Occipital lobe (tissue), 2 donors: ENCODE measurements around the gene RBM20. TPM values are rescaled to one million over a fixed set of nuclear protein-coding genes. Genes with fewer than 3 reads are reported as not detected.
"Not testable (repeated sequence)": the region's sequence is repeated elsewhere in the genome, so short reads cannot be mapped to it uniquely, and the experiment has no call there.

Experiments used
- DNase-seq: peaks from one replicate; lab custom pipeline; 2025; lab: John Stamatoyannopoulos, UW
- total RNA-seq: library from RNA; depleted of rRNA; stranded (reverse); fragments of >200 nt; gene quantifications from one replicate; pipeline ENCODE4 v1.2.3, GENCODE V29; 2014

RBM20 gene
- total RNA-seq, 1 donor from 2014 or later = 2.2 TPM

GRCh38 chr10:110625356-110625894, 18.7 kb upstream of the RBM20 start:
- no peak for DNase-seq

- DNase-seq = no peak
Observed at GRCh38 chr10:110625951-110626855, 17.9 kb upstream of the RBM20 start.

GRCh38 chr10:110628161-110628560, 16.0 kb upstream of the RBM20 start:
- no peak for DNase-seq

- DNase-seq = no peak
Observed at GRCh38 chr10:110629680-110630191, 14.4 kb upstream of the RBM20 start.

GRCh38 chr10:110631934-110632333, 12.2 kb upstream of the RBM20 start:
- no peak for DNase-seq

- no peak for DNase-seq
Observed at GRCh38 chr10:110632591-110633215, 11.4 kb upstream of the RBM20 start.

- DNase-seq = no peak
Observed at GRCh38 chr10:110634527-110635209, 9.5 kb upstream of the RBM20 start.

GRCh38 chr10:110636572-110636931, 7.6 kb upstream of the RBM20 start:
- no peak for DNase-seq

- no peak for DNase-seq
Observed at GRCh38 chr10:110636932-110637557, 7.1 kb upstream of the RBM20 start.

GRCh38 chr10:110637558-110638053, 6.5 kb upstream of the RBM20 start:
- DNase-seq = no peak

GRCh38 chr10:110638319-110638718, 5.8 kb upstream of the RBM20 start:
- no peak for DNase-seq

GRCh38 chr10:110639046-110639445, 5.1 kb upstream of the RBM20 start:
- not testable (repeated sequence) for DNase-seq

GRCh38 chr10:110639858-110640257, 4.3 kb upstream of the RBM20 start:
- not testable (repeated sequence) for DNase-seq

GRCh38 chr10:110641256-110641655, 2.9 kb upstream of the RBM20 start:
- no peak for DNase-seq

- DNase-seq = no peak
Observed at GRCh38 chr10:110642204-110643034, 1.7 kb upstream of the RBM20 start.

GRCh38 chr10:110643035-110643652, 992 bp upstream of the RBM20 start:
- no peak for DNase-seq

GRCh38 chr10:110644598-110645462, 694 bp downstream of the RBM20 start:
- no peak for DNase-seq

- no peak for DNase-seq
Observed at GRCh38 chr10:110646417-110647135, 2.4 kb downstream of the RBM20 start.
